Measurements from ENCODE around the gene PRDX5.

Gene PRDX5

GRCh38 chr11:64327375-64327774 lies 9.5 kb downstream of the PRDX5 start:
- no peak overlapping the region for H2AFZ ChIP-seq (ENCODE audit: low read length)
- no peaks in the 10 kb centered on the region for H4K20me1 ChIP-seq (ENCODE audit: insufficient read depth, low read length)
- H3K27me3 ChIP-seq (replicated peaks; ENCODE audit: insufficient read depth, low read length): 0 out of 2 replicates have a peak, but pooled peaks cover 3% of the 10 kb centered on the region
- peaks cover 4% of the 10 kb centered on the region; the same call in 1 of the 2 replicates for H3K4me1 ChIP-seq (ENCODE audit: low read length)
- H3K9me2 ChIP-seq (replicated peaks; ENCODE audit: insufficient read depth, low read length): no peaks in the 10 kb centered on the region
- TF ChIP-seq EZH2 (optimal IDR thresholded peaks at IDR 0.05; ENCODE audit: low read depth, low read length) (no peak), EZH2phosphoT487 (IDR thresholded peaks at IDR 0.05; ENCODE audit: low read length) (no peak), CTCF (IDR thresholded peaks at IDR 0.05; ENCODE audit: low read length) (no peak)
- no peaks in the 10 kb centered on the region for H3K79me2 ChIP-seq (ENCODE audit: low read length)
- H3K4me2 ChIP-seq (ENCODE audit: low read depth, low read length): no peak overlapping the region
- no peak for DNase-seq
- no peak overlapping the region for H3K4me3 ChIP-seq (ENCODE audit: low read length)
- H3F3A ChIP-seq (ENCODE audit: insufficient read depth, low read length): no peaks in the 10 kb centered on the region
- H3K36me3 ChIP-seq (replicated peaks; ENCODE audit: insufficient read depth, low read length): no peaks in the 10 kb centered on the region
- H3K9me3 ChIP-seq (replicated peaks; ENCODE audit: insufficient read depth, low read length): no peaks in the 10 kb centered on the region
- no peak overlapping the region for H3K27ac ChIP-seq (ENCODE audit: low read length)
- H3K9ac ChIP-seq (ENCODE audit: low read length): no peak overlapping the region

GRCh38 chr11:64327993-64328392 lies 10.1 kb downstream of the PRDX5 start:
- Histone ChIP-seq H3K27me3 (replicated peaks; ENCODE audit: insufficient read depth, low read length) (0 out of 2 replicates have a peak, but pooled peaks cover 3% of the 10 kb centered on the region), H3K27ac (ENCODE audit: low read length) (no peak overlapping the region), H3K36me3 (replicated peaks; ENCODE audit: insufficient read depth, low read length) (no peaks in the 10 kb centered on the region), H3K4me1 (ENCODE audit: low read length) (peaks cover 4% of the 10 kb centered on the region; the same call in 1 of the 2 replicates), H3F3A (ENCODE audit: insufficient read depth, low read length) (no peaks in the 10 kb centered on the region), H3K9ac (ENCODE audit: low read length) (no peak overlapping the region), H4K20me1 (ENCODE audit: insufficient read depth, low read length) (no peaks in the 10 kb centered on the region), H3K9me2 (replicated peaks; ENCODE audit: insufficient read depth, low read length) (no peaks in the 10 kb centered on the region), H3K4me2 (ENCODE audit: low read depth, low read length) (no peak overlapping the region), H2AFZ (ENCODE audit: low read length) (no peak overlapping the region), H3K4me3 (ENCODE audit: low read length) (no peak overlapping the region), H3K79me2 (ENCODE audit: low read length) (no peaks in the 10 kb centered on the region), H3K9me3 (replicated peaks; ENCODE audit: insufficient read depth, low read length) (no peaks in the 10 kb centered on the region)
- DNase-seq: no peak
- TF ChIP-seq CTCF (IDR thresholded peaks at IDR 0.05; ENCODE audit: low read length) (no peak), EZH2 (optimal IDR thresholded peaks at IDR 0.05; ENCODE audit: low read depth, low read length) (no peak), EZH2phosphoT487 (IDR thresholded peaks at IDR 0.05; ENCODE audit: low read length) (no peak)

- H3K9me2 ChIP-seq (replicated peaks; ENCODE audit: insufficient read depth, low read length): no peaks in the 10 kb centered on the region
- DNase-seq: no peak
Observed at GRCh38 chr11:64330888-64331287, 13.0 kb downstream of the PRDX5 start.

More at GRCh38 chr11:64330888-64331287, 13.0 kb downstream of the PRDX5 start:
- no peak overlapping the region for H3K9ac ChIP-seq (ENCODE audit: low read length)
- H4K20me1 ChIP-seq (ENCODE audit: insufficient read depth, low read length): no peaks in the 10 kb centered on the region
- H3K27ac ChIP-seq (ENCODE audit: low read length): no peak overlapping the region
- H3K27me3 ChIP-seq (replicated peaks; ENCODE audit: insufficient read depth, low read length): 0 out of 2 replicates have a peak, but pooled peaks cover 3% of the 10 kb centered on the region
- no peak overlapping the region for H3K4me3 ChIP-seq (ENCODE audit: low read length)
- TF ChIP-seq EZH2phosphoT487 (IDR thresholded peaks at IDR 0.05; ENCODE audit: low read length): no peak
- no peak for TF ChIP-seq CTCF (IDR thresholded peaks at IDR 0.05; ENCODE audit: low read length)
- no peak for TF ChIP-seq EZH2 (optimal IDR thresholded peaks at IDR 0.05; ENCODE audit: low read depth, low read length)
- no peaks in the 10 kb centered on the region for H3K36me3 ChIP-seq (replicated peaks; ENCODE audit: insufficient read depth, low read length)
- H2AFZ ChIP-seq (ENCODE audit: low read length): no peak overlapping the region
- H3K79me2 ChIP-seq (ENCODE audit: low read length): no peaks in the 10 kb centered on the region
- no peaks in the 10 kb centered on the region for H3F3A ChIP-seq (ENCODE audit: insufficient read depth, low read length)
- no peak overlapping the region for H3K4me2 ChIP-seq (ENCODE audit: low read depth, low read length)
- H3K4me1 ChIP-seq (ENCODE audit: low read length): peaks cover 4% of the 10 kb centered on the region; the same call in 1 of the 2 replicates
- no peaks in the 10 kb centered on the region for H3K9me3 ChIP-seq (replicated peaks; ENCODE audit: insufficient read depth, low read length)

All from MM.1S (cell line).